MCF 10A (cell line): Measurements from ENCODE around the gene SAT1. TPM values are rescaled to one million over a fixed set of nuclear protein-coding genes. Genes with fewer than 3 reads are reported as not detected.

Source experiments
- BruUV-seq: library from RNA; stranded (reverse); fragments of 400-500 nt; replicated peaks from 2 replicates; lab custom pipeline; 2021; lab: Mats Ljungman, UMichigan
- CTCF ChIA-PET: fragments of 300-600 bp; sonication (Branson Sonifier 250); formaldehyde crosslinking; extraction: SDS; loops from one replicate; lab custom pipeline; 2021; ENCODE audit warnings: antibody characterized with exemption, inconsistent platforms; lab: Yijun Ruan, JAX
- POLR2A ChIA-PET: fragments of 300-600, 350-650 bp; sonication (Branson Sonifier 250); formaldehyde crosslinking; extraction: SDS; loops from one replicate; lab custom pipeline; 2020; ENCODE audit warnings: antibody characterized with exemption, inconsistent platforms; lab: Yijun Ruan, JAX
- DNase-seq: peaks from one replicate; pipeline ENCODE4 v3.0.0-alpha.2; 2018; ENCODE audit not compliant: unreplicated experiment
- H3K27ac Mint-ChIP-seq: one replicate; pipeline ENCODE4 v1.8.0; 2022; ENCODE audit warnings: mild to moderate bottlenecking, low read depth, mixed read lengths; ENCODE audit not compliant: unreplicated experiment
- H3K27me3 Mint-ChIP-seq: one replicate; pipeline ENCODE4 v1.8.0; 2022; ENCODE audit warnings: mixed read lengths; ENCODE audit not compliant: insufficient read depth, unreplicated experiment
- H3K36me3 Mint-ChIP-seq: one replicate; pipeline ENCODE4 v1.8.0; 2022; ENCODE audit warnings: mild to moderate bottlenecking, moderate library complexity, mixed read lengths; ENCODE audit not compliant: insufficient read depth, unreplicated experiment
- H3K4me1 Mint-ChIP-seq: one replicate; pipeline ENCODE4 v1.8.0; 2022; ENCODE audit warnings: mixed read lengths; ENCODE audit not compliant: insufficient read depth, unreplicated experiment
- H3K4me3 Mint-ChIP-seq: one replicate; pipeline ENCODE4 v1.8.0; 2022; ENCODE audit warnings: mild to moderate bottlenecking, moderate library complexity, mixed read lengths; ENCODE audit not compliant: unreplicated experiment
- H3K9me3 Mint-ChIP-seq: one replicate; pipeline ENCODE4 v1.8.0; 2022; ENCODE audit warnings: mixed read lengths; ENCODE audit not compliant: unreplicated experiment
- CTCF ChIP-seq: fragments of 200-600 bp; IDR thresholded peaks from one replicate; pipeline ENCODE4 v1.8.0; 2022; ENCODE audit warnings: antibody characterized with exemption, mild to moderate bottlenecking; ENCODE audit not compliant: unreplicated experiment
- intact Hi-C: fragments of 100-400 bp; cut with micrococcal nuclease; formaldehyde crosslinking; loops from 2 replicates; pipeline ENCODE4 v1.14.1; 2022
- total RNA-seq: library from RNA; stranded (reverse); gene quantifications from 2 replicates; pipeline ENCODE4 v1.2.3, GENCODE V29; 2022

SAT1 gene
- total RNA-seq, 1 experiment from 2014 or later: 582 TPM

- intact Hi-C loops: no loop called here
- Mint-ChIP-seq H3K27ac (no peak overlapping the region), H3K27me3 (no peaks in the 10 kb centered on the region), H3K4me1 (peaks cover 16% of the 10 kb centered on the region), H3K4me3 (peak overlapping the region; percentile 76), H3K9me3 (no peaks in the 10 kb centered on the region), H3K36me3 (peaks cover 48% of the 10 kb centered on the region)
- no TSS peak for BruUV-seq
- DNase-seq: no peak
- ChIA-PET CTCF (interaction anchor here (3.7 kb wide), 1 partner anchor 116 kb away, joined by 15 read pairs; no protein-coding TSS in a partner anchor), POLR2A (interaction anchor here (6.7 to 8.4 kb wide), 2 partner anchors 18 to 116 kb away, joined by 111 to 140 read pairs; no protein-coding TSS in a partner anchor)
- TF ChIP-seq CTCF: no peak
Measured at GRCh38 chrX:23786268-23786815, 3.4 kb downstream of the SAT1 start.

GRCh38 chrX:23787745-23788118, 4.8 kb downstream of the SAT1 start:
- Mint-ChIP-seq H3K36me3 (peaks cover 44% of the 10 kb centered on the region), H3K27ac (no peak overlapping the region), H3K27me3 (no peaks in the 10 kb centered on the region), H3K4me1 (peaks cover 16% of the 10 kb centered on the region), H3K4me3 (no peak overlapping the region), H3K9me3 (no peaks in the 10 kb centered on the region)
- TF ChIP-seq CTCF: no peak
- no peak for DNase-seq
- no TSS peak for BruUV-seq
- POLR2A ChIA-PET: interaction anchor here (1.1 to 8.4 kb wide), 3 partner anchors 9 to 45 kb away, joined by 3 to 111 read pairs (median 5); partner anchors contain the start of gene ACOT9
- CTCF ChIA-PET: interaction anchor here (1.6 to 3.7 kb wide), 2 partner anchors 9 to 114 kb away, joined by 3 to 15 read pairs; no protein-coding TSS in a partner anchor
- intact Hi-C loops: no loop called here

GRCh38 chrX:23788521-23788920, 5.5 kb downstream of the SAT1 start:
- Mint-ChIP-seq H3K36me3 (peaks cover 36% of the 10 kb centered on the region), H3K9me3 (no peaks in the 10 kb centered on the region), H3K27ac (no peak overlapping the region), H3K27me3 (no peaks in the 10 kb centered on the region), H3K4me1 (peaks cover 16% of the 10 kb centered on the region), H3K4me3 (no peak overlapping the region)
- intact Hi-C loops: no loop called here
- POLR2A ChIA-PET: interaction anchor here (1.1 to 8.4 kb wide), 3 partner anchors 8 to 46 kb away, joined by 3 to 111 read pairs (median 5); partner anchors contain the start of gene ACOT9
- BruUV-seq: no TSS peak
- CTCF ChIA-PET: interaction anchor here (1.1 to 3.7 kb wide), 3 partner anchors 9 to 114 kb away, joined by 3 to 15 read pairs (median 10); no protein-coding TSS in a partner anchor
- no peak for TF ChIP-seq CTCF
- no peak for DNase-seq

- Mint-ChIP-seq H3K27ac (no peak overlapping the region), H3K36me3 (peaks cover 32% of the 10 kb centered on the region), H3K9me3 (no peaks in the 10 kb centered on the region), H3K4me3 (no peak overlapping the region), H3K27me3 (no peaks in the 10 kb centered on the region), H3K4me1 (peaks cover 16% of the 10 kb centered on the region)
- no peak for DNase-seq
- TF ChIP-seq CTCF: no peak
- CTCF ChIA-PET: interaction anchor here (0.7 to 1.6 kb wide), 3 partner anchors 10 to 113 kb away, joined by 3 to 10 read pairs (median 4); no protein-coding TSS in a partner anchor
- intact Hi-C loops: no loop called here
- POLR2A ChIA-PET: interaction anchor here (1.1 to 8.4 kb wide), 3 partner anchors 8 to 46 kb away, joined by 3 to 111 read pairs (median 5); partner anchors contain the start of gene ACOT9
- BruUV-seq: no TSS peak
Measured at GRCh38 chrX:23788946-23789345, 6.0 kb downstream of the SAT1 start.
